ENCODE measurements around the gene METTL22.
A peak's percentile ranks its signal among the peaks of the same experiment; 100 is the strongest.

METTL22 gene

DNA sequence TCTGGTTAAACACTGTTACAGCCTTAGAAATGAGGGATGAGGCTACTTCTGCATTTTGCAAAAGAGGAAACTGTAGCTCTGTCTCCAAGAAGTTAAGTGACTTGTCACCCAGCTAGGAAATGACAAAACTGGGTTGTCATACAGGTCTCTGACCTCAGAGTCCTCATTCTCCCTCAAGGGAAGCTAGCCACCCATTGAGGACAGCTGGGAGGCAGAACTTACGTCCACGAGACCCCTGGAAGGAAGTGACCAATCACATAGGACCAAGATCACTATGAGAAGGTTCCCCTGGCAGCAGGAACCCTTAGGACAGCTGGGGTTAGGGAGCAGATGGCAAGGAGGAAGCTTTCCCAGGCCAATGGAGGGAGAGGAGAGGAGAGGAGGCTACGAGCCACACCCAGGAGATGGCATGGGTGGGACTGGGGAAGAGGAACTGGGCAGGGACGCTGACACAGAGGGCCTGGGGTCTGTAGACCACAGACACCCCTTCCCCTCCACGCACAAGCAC lies 11.2 kb downstream of the METTL22 start:
- no peak for DNase-seq

- DNase-seq, result no peak
These were observed 13.7 kb downstream of the METTL22 start for GRCh38 chr16:8634991-8635736.

- no peak for DNase-seq
These were observed 18.2 kb downstream of the METTL22 start for GRCh38 chr16:8639694-8640093.

- no peak for DNase-seq
These were observed 20.2 kb downstream of the METTL22 start for GRCh38 chr16:8641671-8642070.

DNA sequence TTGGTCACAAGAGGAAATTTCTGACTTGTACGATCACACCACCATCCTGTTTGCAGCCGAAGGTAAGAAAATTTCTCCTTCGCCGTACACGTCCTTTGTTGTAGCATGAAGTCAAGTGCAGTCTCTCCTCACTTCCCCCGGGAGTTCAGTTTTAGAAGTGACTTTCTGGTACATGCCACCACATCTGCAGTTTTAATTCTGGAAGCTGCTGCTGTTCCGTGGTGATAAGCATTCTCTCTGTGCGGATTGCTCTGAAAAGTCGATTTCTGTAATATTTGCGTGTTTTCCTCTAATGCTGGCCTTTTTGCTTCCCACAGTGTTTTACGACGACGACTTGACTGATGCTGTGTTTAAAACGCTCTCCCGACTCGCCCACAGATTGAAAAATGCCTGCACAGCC lies 20.6 kb downstream of the METTL22 start:
- no peak for DNase-seq

- DNase-seq, result no peak
These were observed 23.0 kb downstream of the METTL22 start for GRCh38 chr16:8644211-8645140.

GRCh38 chr16:8645141-8645521 lies 23.6 kb downstream of the METTL22 start:
- DNase-seq, result no peak

GRCh38 chr16:8645831-8646230 lies 24.3 kb downstream of the METTL22 start:
- no peak for DNase-seq

GRCh38 chr16:8646326-8647053 lies 25.0 kb downstream of the METTL22 start:
- DNase-seq, result no peak

DNA sequence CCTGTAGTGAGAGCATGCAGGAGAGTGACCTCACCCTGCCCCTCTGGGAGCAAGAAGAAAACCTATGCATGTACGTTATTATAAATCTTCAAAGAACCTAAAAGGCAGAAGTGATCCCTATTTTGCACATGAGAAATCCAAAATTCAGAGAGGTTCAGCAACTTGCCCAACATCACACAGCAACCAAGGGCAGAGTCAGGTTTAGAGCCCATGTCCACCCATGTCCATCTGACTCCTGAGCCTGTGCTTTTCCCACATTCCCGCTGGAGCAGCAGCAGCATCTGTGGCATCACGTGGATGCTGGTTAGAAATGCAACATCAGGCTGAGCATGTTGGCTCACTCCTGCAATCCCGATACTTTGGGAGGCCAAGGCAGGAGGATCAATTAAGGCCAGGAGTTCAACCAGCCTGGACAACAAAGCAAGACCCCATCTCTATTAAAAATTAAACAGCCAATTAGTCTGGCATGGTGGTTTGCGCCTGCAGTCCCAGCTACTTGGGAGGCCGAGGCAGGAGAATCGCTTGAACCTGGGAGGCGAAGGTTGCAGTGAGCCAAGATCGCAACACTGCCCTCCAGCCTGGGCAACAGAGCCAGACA lies 26.3 kb downstream of the METTL22 start:
- DNase-seq, result no peak

DNA sequence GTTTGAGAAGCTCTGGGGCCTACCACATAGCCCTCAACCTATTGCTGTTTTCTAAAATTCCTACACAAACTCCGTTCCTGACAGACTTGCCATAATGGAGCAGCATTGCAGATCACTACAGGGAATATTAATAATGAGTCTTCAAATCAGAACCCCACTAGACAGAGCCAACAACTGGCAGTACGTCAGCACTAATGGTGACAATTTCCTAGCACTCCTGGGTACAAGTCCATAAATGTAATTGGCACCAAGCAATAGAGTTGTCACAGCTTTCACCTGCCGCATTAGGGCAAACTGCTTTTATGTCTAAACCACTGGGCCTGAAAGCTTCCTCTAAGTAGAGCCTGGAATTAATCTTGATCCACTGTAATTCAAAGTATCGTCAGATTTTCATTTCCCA lies 27.4 kb downstream of the METTL22 start:
- DNase-seq, result no peak

DNA sequence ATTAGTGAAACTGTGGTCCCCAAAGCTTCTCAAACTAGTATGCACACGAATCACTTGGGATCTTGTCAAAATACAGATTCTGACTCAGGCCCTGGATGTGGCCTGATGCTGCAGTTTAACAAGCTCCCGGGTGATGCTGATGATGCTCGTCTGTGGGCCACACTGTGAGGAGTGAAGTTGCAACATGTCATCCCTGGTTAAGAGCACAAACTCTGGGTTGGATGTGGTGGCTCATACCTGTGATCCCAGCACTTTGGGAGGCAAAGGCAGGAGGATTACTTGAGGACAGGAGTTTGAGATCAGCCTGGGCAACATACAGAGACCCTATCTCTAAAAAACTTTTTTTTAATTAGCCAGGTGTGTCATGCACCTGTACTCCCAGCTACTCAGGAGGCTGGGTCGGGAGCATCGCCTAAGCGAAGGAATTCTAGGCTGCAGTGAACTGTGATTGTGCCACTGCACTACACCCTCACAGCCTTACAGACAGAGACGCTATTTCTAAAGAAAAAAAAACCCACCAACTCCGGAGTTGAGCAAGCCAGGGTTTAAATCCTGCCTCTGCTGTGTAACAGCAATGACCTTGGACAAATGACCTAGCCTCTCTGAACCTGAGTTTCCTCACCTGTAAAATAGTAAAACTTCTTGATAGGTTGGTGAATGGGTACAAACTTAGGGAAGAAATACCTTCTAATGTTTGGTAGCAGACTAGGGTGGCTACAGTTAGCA lies 28.5 kb downstream of the METTL22 start:
- DNase-seq, result no peak

- DNase-seq, result peak; percentile 9
These were observed 30.5 kb downstream of the METTL22 start for GRCh38 chr16:8651958-8652357.

DNA sequence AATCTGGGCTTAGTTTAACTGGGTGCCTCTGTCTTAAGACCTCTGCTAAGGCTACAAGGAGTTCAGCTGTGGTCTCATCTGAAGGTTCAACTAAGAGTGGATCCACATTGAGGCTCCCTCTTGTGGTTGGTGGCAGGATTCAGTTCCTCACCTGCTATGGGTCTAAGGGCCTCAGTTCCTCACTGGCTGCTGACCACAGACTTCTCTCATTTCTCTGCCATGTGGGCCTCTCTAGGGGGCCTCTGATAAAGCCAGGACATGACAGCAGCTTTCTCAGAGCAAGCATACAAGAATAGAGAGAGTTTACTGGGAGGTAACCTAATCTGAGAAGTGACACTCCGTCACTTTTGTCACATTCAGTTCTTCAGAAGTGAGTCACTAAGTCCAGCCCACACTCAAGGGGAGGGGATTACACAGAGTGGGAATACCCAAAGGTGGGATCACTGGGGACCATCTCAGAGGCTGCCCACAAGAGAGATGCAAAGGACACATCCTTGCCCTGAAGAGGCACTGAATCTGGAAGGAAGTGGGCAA lies 33.8 kb downstream of the METTL22 start:
- DNase-seq, result peak; percentile 33

DNA sequence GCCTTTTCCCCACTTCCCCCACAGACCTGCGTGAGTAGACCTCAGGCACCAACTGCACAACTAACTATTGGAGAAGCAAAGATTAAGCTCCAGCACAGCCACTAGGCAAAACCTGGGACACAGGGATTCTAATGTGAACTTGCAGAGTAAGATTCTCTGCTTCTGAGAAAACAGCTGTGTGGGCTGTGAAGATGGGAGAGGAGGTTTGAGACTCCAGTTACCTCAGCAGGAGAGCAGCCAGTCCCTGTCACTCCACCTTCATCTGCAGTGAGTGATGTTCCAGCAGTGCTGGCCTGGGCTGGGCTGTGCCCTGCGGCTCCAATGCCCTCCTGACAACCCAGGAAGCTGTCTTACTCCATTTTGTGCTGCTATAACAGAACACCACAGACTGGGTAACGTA lies 34.9 kb downstream of the METTL22 start:
- no peak for DNase-seq

DNA sequence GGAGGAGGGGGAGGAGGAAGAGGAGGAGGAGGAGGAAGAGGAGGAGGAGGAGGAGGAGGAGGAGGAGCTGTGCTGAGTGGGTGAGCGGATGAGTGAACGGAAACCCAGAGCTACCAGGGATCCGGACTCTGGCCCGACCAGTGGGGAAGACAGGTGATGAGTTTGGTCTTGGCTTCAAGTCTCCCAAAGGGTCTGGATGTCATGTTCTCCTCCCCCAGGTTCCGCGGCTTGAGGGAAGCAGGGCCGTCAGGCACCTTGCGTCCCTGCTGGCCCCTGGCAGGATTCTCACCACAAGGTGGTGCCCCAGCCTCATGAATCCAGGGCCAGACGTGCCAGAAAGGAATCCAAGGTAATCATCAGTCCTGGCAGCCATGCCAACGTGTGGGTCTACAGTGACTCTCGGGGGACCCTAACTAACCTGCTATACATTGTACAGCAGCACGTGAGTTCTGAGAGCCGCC lies 39.4 kb downstream of the METTL22 start:
- DNase-seq, result peak; percentile 89

GRCh38 chr16:8661703-8662102 lies 40.2 kb downstream of the METTL22 start:
- no peak for DNase-seq

- no peak for DNase-seq
These were observed 41.9 kb downstream of the METTL22 start for GRCh38 chr16:8663192-8664089.

DNA sequence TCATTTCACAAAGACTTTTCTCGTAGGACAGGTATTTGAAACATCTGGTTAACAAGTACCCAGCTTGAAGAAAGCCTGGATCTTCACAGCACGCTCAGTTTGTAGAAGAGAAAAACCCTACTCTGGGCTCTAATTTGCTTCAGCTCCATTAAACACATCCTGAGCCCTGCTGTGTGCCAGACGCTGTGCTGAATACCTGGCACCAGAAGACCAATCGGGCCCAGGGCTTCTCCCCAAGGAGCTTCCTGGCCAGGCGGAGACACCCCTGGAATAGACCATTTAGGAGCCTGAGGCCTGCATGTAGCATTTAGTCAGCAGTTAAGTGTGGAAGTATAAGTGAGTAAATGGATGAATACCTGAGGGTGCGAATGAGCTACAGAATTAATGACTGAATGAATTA lies 44.0 kb downstream of the METTL22 start:
- DNase-seq, result no peak

DNA sequence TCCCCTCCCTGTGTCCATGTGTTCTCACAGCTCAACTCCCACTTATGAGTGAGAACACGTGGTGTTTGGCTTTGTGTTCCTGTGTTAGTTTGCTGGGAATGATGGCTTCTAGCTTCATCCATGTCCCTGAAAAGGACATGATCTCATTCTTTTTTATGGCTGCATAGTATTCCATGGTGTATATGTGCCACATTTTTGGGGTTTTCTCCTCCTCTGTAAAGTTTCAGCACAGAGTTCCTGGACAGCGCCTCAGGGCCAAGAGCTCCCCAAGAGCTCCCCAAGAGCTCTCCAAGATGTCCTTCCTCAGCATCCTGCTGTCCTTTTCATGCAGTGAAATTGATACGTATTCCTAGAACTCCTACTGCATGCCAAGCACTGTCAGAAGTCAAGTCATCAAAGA lies 46.0 kb downstream of the METTL22 start:
- DNase-seq, result no peak

GRCh38 chr16:8668113-8668512 lies 46.6 kb downstream of the METTL22 start:
- no peak for DNase-seq
